HEK293 (cell line): ENCODE data around the gene EHMT1.

ENCODE experiments used
- CTCF ChIA-PET: fragments of 350-600 bp; formaldehyde crosslinking; extraction: SDS; loops from one replicate; lab custom pipeline; 2021; ENCODE audit warnings: antibody characterized with exemption; lab: Yijun Ruan, JAX
- POLR2A ChIA-PET: fragments of 300-600 bp; formaldehyde crosslinking; extraction: SDS; loops from one replicate; lab custom pipeline; 2020; ENCODE audit warnings: antibody characterized with exemption, inconsistent platforms; lab: Yijun Ruan, JAX
- H3K27ac ChIP-seq: fragments of 200-500 bp; sonication (Bioruptor generic); 2 replicates; pipeline ENCODE4 v1.5.1; 2014; ENCODE audit warnings: low read depth, low read length, control low read depth, inconsistent platforms; ENCODE audit errors: extremely low read depth
- H3K36me3 ChIP-seq, 2 experiments: fragments of 200-500 bp in 1 of 2; sonication (Bioruptor generic) in 1 of 2; 1 replicate in 1 of 2; 2 replicates in 1 of 2; pipeline ENCODE4 v1.5.1; 2014 to 2017; ENCODE audit warnings: inconsistent platforms in 2 of 2, low read length in 2 of 2; ENCODE audit not compliant: control insufficient read depth in 2 of 2, insufficient read depth in 1 of 2
- H3K4me1 ChIP-seq: fragments of 200-500 bp; sonication (Bioruptor generic); 2 replicates; pipeline ENCODE4 v1.5.1; 2014; ENCODE audit warnings: mild to moderate bottlenecking, low read length, inconsistent platforms; ENCODE audit not compliant: control insufficient read depth, insufficient read depth
- H3K4me3 ChIP-seq: 2 replicates; pipeline ENCODE4 v1.5.1; 2011; ENCODE audit warnings: low read depth, mild to moderate bottlenecking, control low read depth, low read length, moderate library complexity
- H3K9me3 ChIP-seq: fragments of 200-500 bp; sonication (Bioruptor generic); 2 replicates; pipeline ENCODE4 v1.5.1; 2014; ENCODE audit warnings: low read depth, low read length, inconsistent platforms; ENCODE audit not compliant: control insufficient read depth, insufficient read depth
- BCL11A ChIP-seq: fragments of 450-650 bp; formaldehyde crosslinking; IDR thresholded peaks from 2 replicates; pipeline ENCODE4 v1.5.1; 2016; ENCODE audit warnings: low read depth, missing biosample characterization, missing genetic modification characterization
- FEZF1 ChIP-seq: fragments of 450-650 bp; formaldehyde crosslinking; IDR thresholded peaks from 2 replicates; pipeline ENCODE4 v1.5.1; 2016; ENCODE audit warnings: missing biosample characterization, missing genetic modification characterization
- GLI2 ChIP-seq: fragments of 450-650 bp; formaldehyde crosslinking; IDR thresholded peaks from 2 replicates; pipeline ENCODE4; 2017; ENCODE audit warnings: missing biosample characterization, missing genetic modification characterization, low read depth, borderline replicate concordance
- HOXA7 ChIP-seq: sonication (generic); formaldehyde crosslinking; IDR thresholded peaks from 2 replicates; pipeline ENCODE4 v1.8.1; 2022; ENCODE audit warnings: missing genetic modification reagents, borderline replicate concordance
- HOXC10 ChIP-seq: sonication (generic); formaldehyde crosslinking; IDR thresholded peaks from 2 replicates; pipeline ENCODE4 v1.8.1; 2023; ENCODE audit warnings: mild to moderate bottlenecking, missing genetic modification reagents
- KLF7 ChIP-seq: fragments of 450-650 bp; formaldehyde crosslinking; IDR thresholded peaks from 2 replicates; pipeline ENCODE4 v1.5.1; 2016; ENCODE audit warnings: missing biosample characterization, missing genetic modification characterization, borderline replicate concordance
- KLF9 ChIP-seq: fragments of 450-650 bp; formaldehyde crosslinking; IDR thresholded peaks from 2 replicates; pipeline ENCODE4 v1.5.1; 2016; ENCODE audit warnings: missing biosample characterization, missing genetic modification characterization, low read depth
- PRDM1 ChIP-seq: fragments of 450-650 bp; formaldehyde crosslinking; IDR thresholded peaks from 2 replicates; pipeline ENCODE4; 2016; ENCODE audit warnings: missing biosample characterization, missing genetic modification characterization
- YY1 ChIP-seq: fragments of 450-650 bp; formaldehyde crosslinking; IDR thresholded peaks from 2 replicates; pipeline ENCODE4 v1.5.1; 2018; ENCODE audit warnings: missing biosample characterization, missing genetic modification characterization
- ZBTB11 ChIP-seq: fragments of 450-650 bp; formaldehyde crosslinking; conservative IDR thresholded peaks from 2 replicates; pipeline ENCODE4 v1.5.1; 2016; ENCODE audit warnings: low read depth, missing biosample characterization, missing genetic modification characterization
- ZBTB6 ChIP-seq: fragments of 450-650 bp; formaldehyde crosslinking; IDR thresholded peaks from 2 replicates; pipeline ENCODE4 v1.5.1; 2017; ENCODE audit warnings: missing biosample characterization, missing genetic modification characterization
- ZBTB7A ChIP-seq: fragments of 450-650 bp; formaldehyde crosslinking; IDR thresholded peaks from 2 replicates; pipeline ENCODE4 v1.5.1; 2016; ENCODE audit warnings: low read depth, missing biosample characterization, missing genetic modification characterization
- ZEB2 ChIP-seq: fragments of 450-650 bp; formaldehyde crosslinking; IDR thresholded peaks from 2 replicates; pipeline ENCODE4 v1.5.1; 2016; ENCODE audit warnings: missing biosample characterization, missing genetic modification characterization
- ZFP3 ChIP-seq: fragments of 450-650 bp; formaldehyde crosslinking; IDR thresholded peaks from 2 replicates; pipeline ENCODE4 v1.5.1; 2016; ENCODE audit warnings: low read depth, missing biosample characterization, missing genetic modification characterization
- ZIC2 ChIP-seq: fragments of 450-650 bp; formaldehyde crosslinking; IDR thresholded peaks from 2 replicates; pipeline ENCODE4 v1.5.1; 2016; ENCODE audit warnings: missing biosample characterization, missing genetic modification characterization
- ZNF121 ChIP-seq: fragments of 450-650 bp; formaldehyde crosslinking; IDR thresholded peaks from 2 replicates; pipeline ENCODE4 v1.5.1; 2016; ENCODE audit warnings: missing biosample characterization, missing genetic modification characterization
- ZNF175 ChIP-seq: fragments of 450-650 bp; formaldehyde crosslinking; IDR thresholded peaks from 2 replicates; pipeline ENCODE4 v1.5.1; 2016; ENCODE audit warnings: missing biosample characterization, missing genetic modification characterization
- ZNF239 ChIP-seq: fragments of 450-650 bp; formaldehyde crosslinking; IDR thresholded peaks from 2 replicates; pipeline ENCODE4 v1.5.1; 2016; ENCODE audit warnings: missing biosample characterization, missing genetic modification characterization
- ZNF391 ChIP-seq: fragments of 450-650 bp; formaldehyde crosslinking; IDR thresholded peaks from 2 replicates; pipeline ENCODE4 v1.5.1; 2016; ENCODE audit warnings: low read depth, missing biosample characterization, missing genetic modification characterization, borderline replicate concordance
- ZNF530 ChIP-seq: fragments of 450-650 bp; formaldehyde crosslinking; IDR thresholded peaks from 2 replicates; pipeline ENCODE4 v1.5.1; 2016; ENCODE audit warnings: low read depth, missing biosample characterization, missing genetic modification characterization
- ZNF560 ChIP-seq: fragments of 450-650 bp; formaldehyde crosslinking; IDR thresholded peaks from 2 replicates; pipeline ENCODE4 v1.5.1; 2017; ENCODE audit warnings: missing biosample characterization, missing genetic modification characterization, borderline replicate concordance
- ZNF596 ChIP-seq: fragments of 450-650 bp; IDR thresholded peaks from 2 replicates; pipeline ENCODE4 v1.5.0; 2018; ENCODE audit warnings: missing biosample characterization, mild to moderate bottlenecking, missing genetic modification characterization, moderate library complexity
- ZNF660 ChIP-seq: fragments of 450-650 bp; IDR thresholded peaks from 2 replicates; pipeline ENCODE4 v1.5.1; 2018; ENCODE audit warnings: missing biosample characterization, mild to moderate bottlenecking, missing genetic modification characterization
- ZNF776 ChIP-seq: fragments of 450-650 bp; formaldehyde crosslinking; IDR thresholded peaks from 2 replicates; pipeline ENCODE4 v1.5.0; 2017; ENCODE audit warnings: missing biosample characterization, missing genetic modification characterization, borderline replicate concordance
- ZSCAN18 ChIP-seq: fragments of 450-650 bp; formaldehyde crosslinking; IDR thresholded peaks from 2 replicates; pipeline ENCODE4 v1.5.1; 2016; ENCODE audit warnings: missing biosample characterization, missing genetic modification characterization
- ZSCAN30 ChIP-seq: fragments of 450-650 bp; IDR thresholded peaks from 2 replicates; pipeline ENCODE4 v1.5.1; 2018; ENCODE audit warnings: missing biosample characterization, mild to moderate bottlenecking, missing genetic modification characterization, moderate library complexity
- TF ChIP-seq, protein P1 (sequence below): fragments of 450-650 bp; IDR thresholded peaks from 2 replicates; pipeline ENCODE4 v1.5.1; 2018; ENCODE audit warnings: missing biosample characterization, mild to moderate bottlenecking, missing genetic modification characterization

EHMT1 gene

DNA sequence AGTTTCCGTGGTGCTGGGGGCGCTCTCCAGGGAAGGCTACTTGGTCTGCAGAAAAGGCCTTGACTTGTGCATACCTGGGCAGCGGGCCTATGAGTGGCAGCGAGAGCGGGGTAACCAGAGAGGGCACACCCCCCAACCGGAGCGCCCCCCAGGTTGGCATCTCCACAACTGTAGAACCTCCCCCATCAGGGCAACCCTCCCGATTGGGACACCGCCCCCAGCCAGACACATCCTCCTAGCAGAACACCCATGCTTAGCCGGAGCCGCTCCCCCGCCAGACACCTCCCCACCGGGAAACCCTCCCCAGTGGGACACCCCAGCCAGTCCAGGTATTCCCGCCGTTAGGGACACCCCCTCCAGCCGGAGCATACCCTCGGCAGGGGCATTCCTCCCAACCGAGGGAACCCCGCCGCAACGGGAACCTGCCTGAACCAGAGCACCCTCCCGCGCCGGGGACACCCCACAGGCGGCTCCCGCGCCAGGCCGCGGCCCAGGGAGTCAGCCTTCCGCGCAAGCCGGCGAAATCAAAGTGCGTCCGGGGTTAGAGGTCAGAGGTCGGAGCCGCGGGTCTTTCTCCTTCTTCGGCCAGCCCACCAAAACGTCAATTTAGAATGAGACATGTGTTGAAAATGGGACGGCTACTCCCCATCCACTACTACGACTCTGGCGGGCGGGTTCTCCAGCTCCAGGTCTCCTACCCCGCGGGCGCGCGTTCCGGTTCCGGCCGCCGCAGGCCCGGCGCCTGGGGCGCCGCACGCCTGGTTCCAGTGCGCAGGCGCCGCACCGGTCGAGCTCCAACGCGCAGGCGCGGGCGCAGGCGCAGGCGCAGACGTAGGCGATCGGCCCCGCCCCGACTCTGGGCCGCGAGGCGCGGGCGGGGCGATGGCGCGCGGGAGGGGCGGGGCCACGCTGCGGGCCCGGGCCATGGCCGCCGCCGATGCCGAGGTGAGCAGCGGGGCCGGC lies at the start of gene EHMT1:
TSS of gene EHMT1 (plus strand) at position 901 of the 963 bp plus-strand sequence. CDS start at position 925, 24 bp downstream.
- Histone ChIP-seq H3K27ac (peak within 1 kb of the TSS; percentile 91), H3K4me1 (no peaks in the 10 kb centered on the region), H3K4me3 (peak within 1 kb of the TSS; percentile 90), H3K36me3 (peaks cover 0 to 45% of the 10 kb centered on the region in 2 experiments; a peak in 2 of 3 replicates), H3K9me3 (no peaks in the 10 kb centered on the region)
- ChIA-PET CTCF (interaction anchor here (0.6 to 2.1 kb wide), 8 partner anchors 11 to 344 kb away, joined by 3 to 7 read pairs (median 5); partner anchors contain the start of genes DPH7 and EXD3), POLR2A (interaction anchor here (0.5 to 1.9 kb wide), 16 partner anchors 8 to 489 kb away, joined by 3 to 24 read pairs (median 4); partner anchors contain the start of genes ARRDC1 and ZMYND19)
- TF ChIP-seq HOXA7 (CRISPR knock-in tag): no peak
- peak; percentile 73; the same call in 1 of the 2 replicates for TF ChIP-seq ZNF660 (tag by site-specific recombination)
- TF ChIP-seq GLI2 (tag by site-specific recombination): no peak
- no peak for TF ChIP-seq ZNF560 (tag by site-specific recombination)
- TF ChIP-seq ZNF175 (tag by site-specific recombination): no peak
- TF ChIP-seq KLF9: peak; percentile 57
- no peak for TF ChIP-seq FEZF1
- TF ChIP-seq ZNF391 (tag by site-specific recombination): peak; percentile 60; the same call in 1 of the 2 replicates
- TF ChIP-seq ZNF121 (tag by site-specific recombination): no peak
- no peak; the same call in 1 of the 2 replicates for TF ChIP-seq ZSCAN18
- TF ChIP-seq KLF7: peak; percentile 77
- peak; percentile 48 for TF ChIP-seq ZSCAN30
- no peak for TF ChIP-seq HOXC10 (CRISPR knock-in tag)
- TF ChIP-seq ZNF596: no peak
- TF ChIP-seq PRDM1 (tag by site-specific recombination): no peak
- TF ChIP-seq ZBTB11 (tag by site-specific recombination): peak; percentile 88
- peak; percentile 88 for TF ChIP-seq BCL11A (tag by site-specific recombination)
- TF ChIP-seq ZNF776 (tag by site-specific recombination): no peak
- no peak for TF ChIP-seq ZFP3
- TF ChIP-seq, protein P1, sequence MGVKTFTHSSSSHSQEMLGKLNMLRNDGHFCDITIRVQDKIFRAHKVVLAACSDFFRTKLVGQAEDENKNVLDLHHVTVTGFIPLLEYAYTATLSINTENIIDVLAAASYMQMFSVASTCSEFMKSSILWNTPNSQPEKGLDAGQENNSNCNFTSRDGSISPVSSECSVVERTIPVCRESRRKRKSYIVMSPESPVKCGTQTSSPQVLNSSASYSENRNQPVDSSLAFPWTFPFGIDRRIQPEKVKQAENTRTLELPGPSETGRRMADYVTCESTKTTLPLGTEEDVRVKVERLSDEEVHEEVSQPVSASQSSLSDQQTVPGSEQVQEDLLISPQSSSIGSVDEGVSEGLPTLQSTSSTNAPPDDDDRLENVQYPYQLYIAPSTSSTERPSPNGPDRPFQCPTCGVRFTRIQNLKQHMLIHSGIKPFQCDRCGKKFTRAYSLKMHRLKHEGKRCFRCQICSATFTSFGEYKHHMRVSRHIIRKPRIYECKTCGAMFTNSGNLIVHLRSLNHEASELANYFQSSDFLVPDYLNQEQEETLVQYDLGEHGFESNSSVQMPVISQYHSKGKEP (tag by site-specific recombination): 0 out of 2 replicates have a peak, but pooled peaks have one; percentile 32
- TF ChIP-seq ZBTB6 (tag by site-specific recombination): peak; percentile 79
- no peak for TF ChIP-seq ZNF239
- peak; percentile 90 for TF ChIP-seq ZIC2
- 0 out of 2 replicates have a peak, but pooled peaks have one; percentile 62 for TF ChIP-seq ZBTB7A (tag by site-specific recombination)
- no peak; the same call in 1 of the 2 replicates for TF ChIP-seq YY1
- TF ChIP-seq ZNF530: no peak
- peak; percentile 95 for TF ChIP-seq ZEB2 (tag by site-specific recombination)
